OCI-LY3 (cell line): ENCODE measurements around the gene VSNL1.
A peak's percentile ranks its signal among the peaks of the same experiment; 100 is the strongest.

Experiments used
- H2AFZ ChIP-seq: fragments of 200-600, 300-600 bp; shearing (Covaris generic); 2 replicates; pipeline ENCODE4 v1.6.0; 2014; ENCODE audit warnings: antibody characterized with exemption, low read depth, low read length
- H3K27ac ChIP-seq: fragments of 200-600, 300-600 bp; sonication (generic); 2 replicates; pipeline ENCODE4 v1.5.1; 2014; ENCODE audit warnings: mild to moderate bottlenecking, low read length, moderate library complexity, mixed read lengths
- H3K27me3 ChIP-seq: fragments of 200-600, 300-600 bp; sonication (generic); 2 replicates; pipeline ENCODE4 v1.6.1; 2014; ENCODE audit warnings: low read depth, low read length, mixed read lengths
- H3K36me3 ChIP-seq: fragments of 200-600, 300-600 bp; sonication (generic); replicated peaks from 2 replicates; pipeline ENCODE3; 2014; ENCODE audit warnings: low read depth, low read length, mixed read lengths
- H3K4me1 ChIP-seq: fragments of 300-600, 200-600 bp; sonication (generic); 2 replicates; pipeline ENCODE4 v1.6.1; 2014; ENCODE audit warnings: low read length, mixed read lengths
- H3K4me2 ChIP-seq: fragments of 200-600, 300-600 bp; sonication (generic); 2 replicates; pipeline ENCODE4 v1.6.1; 2014; ENCODE audit warnings: low read length, mixed read lengths
- H3K4me3 ChIP-seq: fragments of 300-600, 200-600 bp; sonication (generic); 2 replicates; pipeline ENCODE4 v1.5.1; 2014; ENCODE audit warnings: antibody characterized with exemption, mild to moderate bottlenecking, low read length, moderate library complexity
- H3K79me2 ChIP-seq: fragments of 300-600, 200-600 bp; shearing (Covaris generic); 2 replicates; pipeline ENCODE4 v1.6.1; 2014; ENCODE audit warnings: mild to moderate bottlenecking, low read length, mixed read lengths
- H3K9ac ChIP-seq: fragments of 300-600, 200-600 bp; shearing (Covaris generic); 2 replicates; pipeline ENCODE4 v1.6.0; 2014; ENCODE audit warnings: mild to moderate bottlenecking, low read length, moderate library complexity
- H3K9me3 ChIP-seq: fragments of 200-600, 300-600 bp; shearing (Covaris generic); 2 replicates; pipeline ENCODE4 v1.6.1; 2014; ENCODE audit warnings: low read length, mixed read lengths; ENCODE audit not compliant: insufficient read depth
- H4K20me1 ChIP-seq: fragments of 200-600, 300-600 bp; sonication (generic); 2 replicates; pipeline ENCODE4 v1.6.1; 2016; ENCODE audit warnings: low read length, mixed read lengths; ENCODE audit not compliant: insufficient read depth
- EZH2phosphoT487 ChIP-seq: fragments of 200-600 bp; shearing (Covaris generic); IDR thresholded peaks from 2 replicates; pipeline ENCODE4 v1.6.1; 2018; ENCODE audit warnings: antibody characterized with exemption, mixed run types, low read depth
- TF ChIP-seq, protein P1 (sequence below): fragments of 200-600, 300-600 bp; sonication (generic); IDR thresholded peaks from 2 replicates; pipeline ENCODE4 v1.5.1; 2014; ENCODE audit warnings: antibody characterized with exemption, low read length, low read depth

VSNL1 gene

DNA sequence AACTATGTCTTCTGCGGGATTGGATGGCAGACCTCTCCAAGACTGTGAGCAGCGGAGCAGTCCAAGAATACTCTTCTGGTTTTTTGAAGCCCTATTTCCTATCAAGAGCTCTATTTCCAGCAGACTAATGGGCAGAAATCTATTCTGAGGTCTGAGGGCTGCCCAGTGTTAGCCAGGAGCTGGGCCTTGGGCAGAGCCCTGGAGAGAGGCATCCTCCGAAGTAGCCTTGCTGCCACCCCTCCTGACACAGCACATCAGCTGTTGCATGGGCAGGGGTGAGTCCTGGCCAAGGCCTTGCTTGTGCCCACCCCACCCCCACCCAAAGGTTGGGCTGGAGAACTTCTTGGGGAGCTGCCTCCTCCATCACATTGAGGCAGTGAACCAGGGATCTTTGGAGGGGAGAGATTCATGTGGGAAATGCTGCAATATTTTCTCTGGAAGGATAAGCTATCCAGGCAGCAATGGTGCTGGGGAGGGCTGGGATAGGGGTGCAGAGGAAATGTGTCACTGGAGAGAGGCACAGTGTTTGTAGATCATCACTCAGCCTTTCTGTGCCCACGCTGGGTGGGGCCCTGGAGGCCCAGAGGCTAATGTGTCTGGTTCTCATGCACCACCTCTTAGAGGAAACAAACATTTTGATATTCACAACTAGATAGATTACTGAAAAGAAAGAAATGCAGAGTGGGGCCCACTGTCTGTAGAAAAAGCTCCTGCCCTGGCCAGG is 104.7 kb downstream of the VSNL1 start:
- peak overlapping the region; percentile 82 for H3K27ac ChIP-seq
- no peaks in the 10 kb centered on the region for H3K9me3 ChIP-seq
- peaks cover 76% of the 10 kb centered on the region for H3K4me1 ChIP-seq
- TF ChIP-seq, protein P1, sequence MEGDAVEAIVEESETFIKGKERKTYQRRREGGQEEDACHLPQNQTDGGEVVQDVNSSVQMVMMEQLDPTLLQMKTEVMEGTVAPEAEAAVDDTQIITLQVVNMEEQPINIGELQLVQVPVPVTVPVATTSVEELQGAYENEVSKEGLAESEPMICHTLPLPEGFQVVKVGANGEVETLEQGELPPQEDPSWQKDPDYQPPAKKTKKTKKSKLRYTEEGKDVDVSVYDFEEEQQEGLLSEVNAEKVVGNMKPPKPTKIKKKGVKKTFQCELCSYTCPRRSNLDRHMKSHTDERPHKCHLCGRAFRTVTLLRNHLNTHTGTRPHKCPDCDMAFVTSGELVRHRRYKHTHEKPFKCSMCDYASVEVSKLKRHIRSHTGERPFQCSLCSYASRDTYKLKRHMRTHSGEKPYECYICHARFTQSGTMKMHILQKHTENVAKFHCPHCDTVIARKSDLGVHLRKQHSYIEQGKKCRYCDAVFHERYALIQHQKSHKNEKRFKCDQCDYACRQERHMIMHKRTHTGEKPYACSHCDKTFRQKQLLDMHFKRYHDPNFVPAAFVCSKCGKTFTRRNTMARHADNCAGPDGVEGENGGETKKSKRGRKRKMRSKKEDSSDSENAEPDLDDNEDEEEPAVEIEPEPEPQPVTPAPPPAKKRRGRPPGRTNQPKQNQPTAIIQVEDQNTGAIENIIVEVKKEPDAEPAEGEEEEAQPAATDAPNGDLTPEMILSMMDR: no peak
- no peak for TF ChIP-seq EZH2phosphoT487
- no peaks in the 10 kb centered on the region for H4K20me1 ChIP-seq
- peak overlapping the region; percentile 62 for H3K9ac ChIP-seq
- no peak overlapping the region for H3K4me3 ChIP-seq
- H3K79me2 ChIP-seq: no peaks in the 10 kb centered on the region
- no peak overlapping the region for H2AFZ ChIP-seq
- peak overlapping the region; percentile 52 for H3K4me2 ChIP-seq
- H3K27me3 ChIP-seq: no peaks in the 10 kb centered on the region
- no peaks in the 10 kb centered on the region for H3K36me3 ChIP-seq

DNA sequence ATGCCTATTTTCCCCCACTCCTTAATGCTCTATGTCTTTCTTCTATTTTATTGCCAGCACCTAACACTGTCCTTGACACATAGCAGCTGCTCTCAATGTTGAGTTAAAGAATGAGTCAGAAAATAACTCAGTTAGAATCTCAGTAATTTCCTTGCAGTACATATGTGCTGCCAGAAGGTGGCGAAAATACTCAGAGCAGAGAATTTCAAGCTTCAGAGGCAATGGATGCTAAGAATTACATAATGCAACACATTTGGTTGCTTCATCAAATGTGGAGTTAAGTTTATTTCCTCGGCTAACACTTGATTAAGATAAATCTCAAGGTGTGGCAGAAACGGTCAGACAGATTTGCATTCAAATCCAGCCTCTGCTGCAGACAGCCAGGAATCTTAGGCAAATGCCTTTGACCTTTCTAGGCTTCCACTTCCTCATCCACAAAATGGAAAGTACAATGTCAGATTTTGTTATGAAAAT is 105.6 kb downstream of the VSNL1 start:
- Histone ChIP-seq H3K4me1 (peaks cover 86% of the 10 kb centered on the region), H3K27me3 (no peaks in the 10 kb centered on the region), H3K36me3 (no peaks in the 10 kb centered on the region), H3K27ac (peak overlapping the region; percentile 82), H3K4me2 (peak overlapping the region; percentile 52), H3K9ac (peak overlapping the region; percentile 62), H4K20me1 (no peaks in the 10 kb centered on the region), H3K79me2 (no peaks in the 10 kb centered on the region), H2AFZ (no peak overlapping the region), H3K9me3 (no peaks in the 10 kb centered on the region), H3K4me3 (peak overlapping the region; percentile 27; the same call in 1 of the 2 replicates)
- TF ChIP-seq, protein P1: peak; percentile 93
- TF ChIP-seq EZH2phosphoT487: no peak

DNA sequence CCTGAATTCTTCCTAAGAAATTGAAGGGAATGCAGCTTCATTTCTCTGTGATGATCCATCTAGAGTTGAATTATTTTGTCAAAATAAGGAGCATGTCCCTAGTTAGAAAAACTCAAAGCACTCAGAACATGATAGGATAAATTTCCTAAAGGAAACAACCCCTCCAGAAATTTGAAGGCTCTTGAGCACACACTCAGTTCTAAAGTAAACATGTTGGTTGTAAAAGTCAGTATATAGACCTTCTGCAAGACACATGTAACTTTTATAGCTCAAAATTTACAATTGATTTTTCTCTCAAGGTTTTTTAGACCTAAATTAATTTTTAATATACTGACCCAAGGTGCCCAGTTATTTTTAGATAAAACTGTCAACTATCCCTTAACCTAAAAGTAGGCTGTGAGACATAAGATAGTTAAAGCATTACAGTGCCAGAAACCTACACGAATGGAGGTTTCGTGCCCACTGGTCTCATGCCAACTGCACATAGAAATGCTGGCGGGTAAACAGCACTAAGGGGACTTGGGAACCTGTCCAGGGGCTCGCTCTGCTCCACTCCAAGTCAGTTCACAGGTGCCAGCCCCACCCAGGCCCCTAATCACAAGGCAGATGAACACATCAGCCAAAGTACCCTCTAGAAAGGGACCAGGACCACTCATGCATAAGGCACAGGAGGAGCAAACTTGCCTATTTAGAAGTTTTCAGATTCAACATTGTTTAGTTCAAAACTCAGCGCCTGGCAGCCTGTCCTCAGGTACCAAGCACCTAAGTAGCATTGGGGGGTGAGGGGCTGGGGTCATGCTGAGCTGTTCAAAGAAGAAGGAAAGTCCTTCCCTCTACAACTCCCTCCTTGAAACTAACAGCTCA is 106.6 kb downstream of the VSNL1 start:
- no peak overlapping the region for H2AFZ ChIP-seq
- no peaks in the 10 kb centered on the region for H4K20me1 ChIP-seq
- H3K9ac ChIP-seq: peak overlapping the region; percentile 32
- TF ChIP-seq, protein P1: no peak
- no peaks in the 10 kb centered on the region for H3K36me3 ChIP-seq
- no peaks in the 10 kb centered on the region for H3K27me3 ChIP-seq
- peak overlapping the region; percentile 52 for H3K4me2 ChIP-seq
- H3K4me3 ChIP-seq: 0 out of 2 replicates have a peak overlapping the region, but pooled peaks have one; percentile 27
- no peaks in the 10 kb centered on the region for H3K9me3 ChIP-seq
- H3K79me2 ChIP-seq: no peaks in the 10 kb centered on the region
- peak overlapping the region; percentile 82 for H3K27ac ChIP-seq
- H3K4me1 ChIP-seq: peaks cover 86% of the 10 kb centered on the region

DNA sequence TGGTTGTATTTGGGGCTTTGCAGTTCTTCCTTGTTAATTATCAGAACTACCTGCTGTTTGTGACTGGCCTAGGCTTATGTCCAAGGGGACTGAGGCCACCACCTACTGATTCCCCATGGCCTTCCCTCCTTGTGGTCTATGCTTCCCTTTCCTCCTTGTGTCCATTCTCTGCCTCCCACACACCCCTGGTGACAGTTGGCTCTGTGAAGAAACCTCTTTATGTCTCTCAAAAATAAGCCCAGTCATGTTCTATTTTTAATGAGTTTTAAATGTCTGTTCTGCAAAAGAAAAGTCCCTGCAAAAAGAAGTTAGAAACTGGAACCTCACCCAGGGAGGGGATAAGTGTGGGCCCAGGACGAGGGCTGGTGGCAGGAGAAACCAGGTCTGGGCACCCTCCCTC is 108.1 kb downstream of the VSNL1 start:
- no peak overlapping the region for H3K4me3 ChIP-seq
- H3K79me2 ChIP-seq: no peaks in the 10 kb centered on the region
- no peaks in the 10 kb centered on the region for H4K20me1 ChIP-seq
- H2AFZ ChIP-seq: no peak overlapping the region
- no peaks in the 10 kb centered on the region for H3K27me3 ChIP-seq
- no peak for TF ChIP-seq EZH2phosphoT487
- TF ChIP-seq, protein P1: no peak
- peak overlapping the region; percentile 21; the same call in 1 of the 2 replicates for H3K9ac ChIP-seq
- no peaks in the 10 kb centered on the region for H3K9me3 ChIP-seq
- no peaks in the 10 kb centered on the region for H3K36me3 ChIP-seq
- H3K27ac ChIP-seq: peak overlapping the region; percentile 36
- peaks cover 72% of the 10 kb centered on the region for H3K4me1 ChIP-seq
- H3K4me2 ChIP-seq: no peak overlapping the region
